ENCODE results near the gene ARMC9. TPM values are rescaled to one million over a fixed set of nuclear protein-coding genes. Genes with fewer than 3 reads are reported as not detected.

Gene ARMC9
- total RNA-seq, 1 experiment from 2014 or later, result 16.4 TPM

GRCh38 chr2:231221761-231222160 is 23.3 kb downstream of the ARMC9 start:
- Histone ChIP-seq H2AFZ (ENCODE audit: low read depth, low read length, poor library complexity, severe bottlenecking) (no peak overlapping the region), H3K27me3 (ENCODE audit: insufficient read depth, low read length) (no peaks in the 10 kb centered on the region), H3K4me3 (replicated peaks in 1 of 2; ENCODE audit: low read depth in 1 of 2, low read length in 2 of 2) (no peak overlapping the region), H3K9me2 (ENCODE audit: insufficient read depth) (no peaks in the 10 kb centered on the region), H3K4me1 (ENCODE audit: control insufficient read depth in 1 of 2, insufficient read depth in 2 of 2, low read length in 2 of 2) (no peaks in the 10 kb centered on the region), H3K9ac (ENCODE audit: low read length) (no peak overlapping the region), H3K36me3 (ENCODE audit: control insufficient read depth in 1 of 2, insufficient read depth in 2 of 2, low read length in 2 of 2) (peaks cover 0 to 9% of the 10 kb centered on the region in 2 experiments; a peak in 1 of 4 replicates), H3K27ac (ENCODE audit: low read depth, low read length) (no peak overlapping the region), H3K9me3 (ENCODE audit: control insufficient read depth in 1 of 2, insufficient read depth in 1 of 2, low read depth in 1 of 2, low read length in 2 of 2) (no peaks in the 10 kb centered on the region), H3K4me2 (ENCODE audit: low read length) (no peak overlapping the region), H3K79me2 (ENCODE audit: insufficient read depth, low read length) (no peaks in the 10 kb centered on the region), H4K20me1 (ENCODE audit: insufficient read depth) (no peaks in the 10 kb centered on the region)
- DNase-seq (ENCODE audit: low read depth, low spot score), result no peak
- no TSS peak for BruUV-seq (replicated peaks)
- TF ChIP-seq ATF3 (IDR thresholded peaks at IDR 0.05) (no peak), RAD21 (IDR thresholded peaks at IDR 0.05; ENCODE audit: low read depth) (no peak)
- ChIA-PET POLR2A (no interaction called here), RAD21 (ENCODE audit: low non-redundant PET in 1 of 2, low total read pairs in 2 of 2, uncharacterized antibody in 2 of 2, unreplicated experiment in 2 of 2) (interaction anchor here in 1 of 2 experiments (0.7 kb wide), 1 partner anchor 8 kb away, joined by 3 read pairs; no protein-coding TSS in a partner anchor), CTCF (no interaction called here)
- no peak for ATAC-seq
- intact Hi-C loops (cut with micrococcal nuclease), result no loop called here

- H2AFZ ChIP-seq (ENCODE audit: low read depth, low read length, poor library complexity, severe bottlenecking), result no peak overlapping the region
- H3K79me2 ChIP-seq (ENCODE audit: insufficient read depth, low read length), result no peaks in the 10 kb centered on the region
- ChIA-PET RAD21 (ENCODE audit: low non-redundant PET in 1 of 2, low total read pairs in 2 of 2, uncharacterized antibody in 2 of 2, unreplicated experiment in 2 of 2) (no interaction called here), POLR2A (no interaction called here), CTCF (no interaction called here)
- H3K9me3 ChIP-seq (ENCODE audit: control insufficient read depth in 1 of 2, insufficient read depth in 1 of 2, low read depth in 1 of 2, low read length in 2 of 2), result no peaks in the 10 kb centered on the region
- H3K4me3 ChIP-seq (replicated peaks in 1 of 2; ENCODE audit: low read depth in 1 of 2, low read length in 2 of 2), result no peak overlapping the region
- H3K27me3 ChIP-seq (ENCODE audit: insufficient read depth, low read length), result no peaks in the 10 kb centered on the region
- no peaks in the 10 kb centered on the region for H4K20me1 ChIP-seq (ENCODE audit: insufficient read depth)
- H3K9me2 ChIP-seq (ENCODE audit: insufficient read depth), result no peaks in the 10 kb centered on the region
- no peak for ATAC-seq
- H3K27ac ChIP-seq (ENCODE audit: low read depth, low read length), result no peak overlapping the region
- no peak overlapping the region for H3K9ac ChIP-seq (ENCODE audit: low read length)
- no peak for TF ChIP-seq POLR2AphosphoS5 (IDR thresholded peaks at IDR 0.05; ENCODE audit: low read depth, low read length)
- TF ChIP-seq MAX (IDR thresholded peaks at IDR 0.05), result no peak
- no peak for TF ChIP-seq JUND (IDR thresholded peaks at IDR 0.05)
- H3K36me3 ChIP-seq (ENCODE audit: control insufficient read depth in 1 of 2, insufficient read depth in 2 of 2, low read length in 2 of 2), result peaks cover 0 to 9% of the 10 kb centered on the region in 2 experiments; a peak in 1 of 4 replicates
- intact Hi-C loops (cut with micrococcal nuclease), result no loop called here
- H3K4me1 ChIP-seq (ENCODE audit: control insufficient read depth in 1 of 2, insufficient read depth in 2 of 2, low read length in 2 of 2), result no peaks in the 10 kb centered on the region
- no TSS peak for BruUV-seq (replicated peaks)
- H3K4me2 ChIP-seq (ENCODE audit: low read length), result no peak overlapping the region
- DNase-seq (ENCODE audit: low read depth, low spot score), result no peak
Observed at GRCh38 chr2:231222318-231223000, 24.0 kb downstream of the ARMC9 start.
